Activated T-helper 1 cell treated with anti-CD3 and anti-CD28 coated beads, Interleukin-12 subunit alpha, Interleukin-12 subunit beta, Interleukin-2, Interleukin-4 antibody, amounts not matched to agents 30 ng/mL and 10 ng/mL and 1 ng/mL, durations not matched to agents 14 hours and 24 hours and 36 hours (primary cell): ENCODE results near the gene TMED1. TPM values are rescaled to one million over a fixed set of nuclear protein-coding genes. Genes with fewer than 3 reads are reported as not detected.
A peak's percentile ranks its signal among the peaks of the same experiment; 100 is the strongest.
"Not testable (repeated sequence)": the region's sequence is repeated elsewhere in the genome, so short reads cannot be mapped to it uniquely, and the experiment has no call there.

Experiments used
- DNase-seq: peaks from one replicate; pipeline ENCODE4 v3.0.0; 2021; ENCODE audit warnings: low spot score
- H3K27ac Mint-ChIP-seq: one replicate; pipeline ENCODE4 v1.8.0; 2021; ENCODE audit warnings: mild to moderate bottlenecking, mixed read lengths
- H3K27me3 Mint-ChIP-seq: one replicate; pipeline ENCODE4 v1.8.0; 2022; ENCODE audit warnings: mild to moderate bottlenecking, moderate library complexity, mixed read lengths; ENCODE audit not compliant: insufficient read depth
- H3K36me3 Mint-ChIP-seq: one replicate; pipeline ENCODE4 v1.8.0; 2021; ENCODE audit warnings: low read depth, mixed read lengths
- H3K4me1 Mint-ChIP-seq: one replicate; pipeline ENCODE4 v1.8.0; 2021; ENCODE audit warnings: low read depth, mixed read lengths
- H3K4me3 Mint-ChIP-seq: one replicate; pipeline ENCODE4 v1.8.0; 2021; ENCODE audit warnings: mild to moderate bottlenecking, moderate library complexity, mixed read lengths
- H3K9me3 Mint-ChIP-seq: one replicate; pipeline ENCODE4 v1.8.0; 2021; ENCODE audit warnings: mixed read lengths
- intact Hi-C: fragments of 100-400 bp; cut with micrococcal nuclease; formaldehyde crosslinking; loops from one replicate; pipeline ENCODE4 v1.15.1; 2024
- total RNA-seq: library from RNA; stranded (reverse); gene quantifications from 2 replicates; pipeline ENCODE4 v1.2.3, GENCODE V29; 2022

The TMED1 gene
- total RNA-seq, 1 donor from 2014 or later = 21.0 TPM

DNA sequence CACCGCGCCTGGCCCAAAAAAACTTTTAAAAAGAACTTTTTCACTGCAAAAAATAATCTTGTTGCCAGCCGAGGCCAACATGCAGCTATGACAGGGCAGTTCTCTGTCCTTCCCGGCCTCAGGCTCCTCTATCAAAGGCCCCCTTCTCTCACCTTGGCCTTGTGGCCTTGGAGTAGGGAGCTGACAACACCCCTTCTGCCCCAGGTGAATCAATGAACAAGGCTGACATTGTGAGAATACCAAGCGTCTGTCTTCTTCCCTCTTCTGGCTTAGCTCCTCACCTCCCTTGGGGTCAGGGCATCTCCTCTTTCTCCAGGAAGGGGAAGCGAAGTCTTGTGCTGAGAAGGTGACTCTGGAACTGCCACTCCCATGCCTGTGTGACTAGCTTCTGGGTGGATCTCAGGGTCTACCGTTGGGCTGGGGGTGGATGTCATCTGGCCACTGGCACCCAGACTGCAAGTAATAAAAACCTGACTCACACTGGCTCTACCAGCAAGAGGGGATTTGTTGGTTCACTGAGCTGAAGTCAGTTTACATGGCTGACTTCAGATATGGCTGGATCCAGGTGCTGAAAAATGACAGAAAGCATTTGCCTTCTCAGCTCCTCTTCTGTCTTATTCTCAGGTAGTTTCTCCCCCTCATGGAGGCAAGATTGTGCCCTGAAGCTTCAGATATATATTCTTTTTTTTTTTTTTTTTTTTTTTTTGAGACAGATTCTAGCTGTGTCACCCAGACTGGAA is 18.5 kb upstream of the TMED1 start:
- Mint-ChIP-seq H3K27me3 (no peaks in the 10 kb centered on the region), H3K4me3 (no peak overlapping the region), H3K9me3 (no peaks in the 10 kb centered on the region), H3K36me3 (no peaks in the 10 kb centered on the region), H3K27ac (peak overlapping the region; percentile 12), H3K4me1 (no peaks in the 10 kb centered on the region)
- no peak for DNase-seq
- intact Hi-C loops = no loop called here

DNA sequence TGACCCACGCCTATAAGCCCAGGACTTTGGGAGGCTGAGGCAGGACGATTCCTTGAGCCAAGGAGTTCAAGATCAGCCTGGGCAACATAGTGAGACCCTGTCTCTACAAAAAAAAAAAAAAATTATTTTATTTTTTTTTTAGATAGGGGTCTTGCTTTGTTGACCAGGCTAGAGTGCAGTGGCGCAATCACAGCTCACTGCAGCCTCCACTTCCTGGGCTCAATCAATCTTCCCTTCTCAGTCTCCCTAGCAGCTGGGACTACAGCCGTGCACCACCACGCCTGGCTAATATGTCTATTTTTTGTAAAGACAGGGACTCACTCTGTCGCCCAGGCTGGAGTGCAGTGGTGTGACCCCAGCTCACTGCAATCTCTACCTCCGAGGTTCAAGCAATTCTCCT is 16.9 kb upstream of the TMED1 start:
- no peaks in the 10 kb centered on the region for H3K9me3 Mint-ChIP-seq
- H3K4me3 Mint-ChIP-seq = no peak overlapping the region
- H3K27ac Mint-ChIP-seq = no peak overlapping the region
- no peak for DNase-seq
- H3K36me3 Mint-ChIP-seq = no peaks in the 10 kb centered on the region
- no peaks in the 10 kb centered on the region for H3K27me3 Mint-ChIP-seq
- intact Hi-C loops = no loop called here
- H3K4me1 Mint-ChIP-seq = peaks cover 7% of the 10 kb centered on the region

DNA sequence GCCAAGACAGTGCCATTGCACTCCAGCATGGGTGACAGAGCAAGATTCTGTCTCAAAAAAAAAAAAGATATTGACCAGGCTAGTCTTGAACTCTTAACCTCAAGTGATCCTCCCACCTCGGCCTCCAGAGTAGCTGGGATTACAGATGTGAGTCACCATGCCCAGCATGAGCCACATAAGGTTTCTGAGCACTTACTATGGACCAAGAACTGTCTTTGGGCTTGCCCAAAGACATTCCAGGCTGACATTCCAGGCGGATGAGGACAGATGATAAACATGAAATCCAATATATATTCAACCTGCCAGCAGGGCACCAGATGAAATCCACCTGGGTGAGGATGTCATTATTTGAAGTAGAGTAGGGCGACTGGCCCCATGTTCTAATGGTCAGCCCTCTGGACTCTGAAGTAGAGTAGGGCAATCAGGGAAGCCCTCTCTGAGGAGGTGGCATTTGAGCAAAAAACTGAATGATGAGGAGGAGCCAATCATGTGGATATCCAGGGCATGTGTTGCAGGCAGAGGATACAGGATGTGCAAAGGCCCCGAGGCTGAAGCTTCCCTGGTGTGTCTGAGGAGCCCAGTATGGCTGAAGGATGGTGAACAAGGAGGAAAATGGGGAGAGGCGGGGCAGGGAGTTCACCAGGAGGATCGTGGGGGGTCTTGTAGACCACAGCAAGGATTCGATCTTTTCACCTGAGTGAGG is 16.2 kb upstream of the TMED1 start:
- no peaks in the 10 kb centered on the region for H3K9me3 Mint-ChIP-seq
- no peaks in the 10 kb centered on the region for H3K27me3 Mint-ChIP-seq
- H3K4me1 Mint-ChIP-seq = peaks cover 7% of the 10 kb centered on the region
- intact Hi-C loops = no loop called here
- DNase-seq = no peak
- H3K27ac Mint-ChIP-seq = no peak overlapping the region
- H3K4me3 Mint-ChIP-seq = no peak overlapping the region
- H3K36me3 Mint-ChIP-seq = no peaks in the 10 kb centered on the region

GRCh38 chr19:10850631-10851030 is 14.6 kb upstream of the TMED1 start:
- Mint-ChIP-seq H3K27me3 (no peaks in the 10 kb centered on the region), H3K4me3 (no peak overlapping the region), H3K4me1 (peaks cover 7% of the 10 kb centered on the region), H3K9me3 (peaks cover 9% of the 10 kb centered on the region), H3K36me3 (peaks cover 3% of the 10 kb centered on the region), H3K27ac (no peak overlapping the region)
- intact Hi-C loops = no loop called here
- no peak for DNase-seq

DNA sequence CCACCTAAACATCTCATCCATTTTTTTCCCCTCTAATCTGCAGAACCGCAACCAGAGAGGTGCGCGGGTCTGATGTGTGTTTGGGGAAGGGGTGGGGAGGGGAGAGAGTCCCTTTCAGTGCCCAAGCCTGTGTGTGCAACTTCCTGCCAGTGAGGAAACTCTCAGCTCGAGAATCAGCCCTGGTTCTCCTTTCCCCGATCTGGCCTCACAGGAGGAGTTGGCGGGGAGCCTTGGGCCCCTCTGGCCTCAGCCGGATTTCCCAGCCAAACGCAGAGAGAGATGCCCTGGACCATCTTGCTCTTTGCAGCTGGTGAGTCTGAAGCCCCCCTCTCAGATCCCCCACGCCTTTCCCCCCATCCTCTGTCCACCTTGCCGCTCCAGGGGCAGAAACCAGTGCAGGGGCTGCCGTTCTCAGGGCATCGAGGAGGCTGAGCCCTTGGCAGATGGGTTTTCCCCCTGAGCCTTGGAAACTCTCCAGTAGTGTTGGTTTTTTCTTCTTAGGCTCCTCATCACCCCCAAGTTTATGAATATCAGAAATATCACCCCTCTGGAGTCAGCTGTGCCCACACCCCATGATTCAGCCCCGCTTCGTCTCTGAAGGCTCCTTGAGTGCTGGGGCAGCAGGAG is 12.3 kb upstream of the TMED1 start, which contains the start of gene C19orf38:
C19orf38 (plus strand) TSS at position 186 of the 627 bp plus-strand sequence; CDS start at position 280, 94 bp downstream.
- Mint-ChIP-seq H3K9me3 (peaks cover 13% of the 10 kb centered on the region), H3K36me3 (peaks cover 3% of the 10 kb centered on the region), H3K27me3 (no peaks in the 10 kb centered on the region), H3K4me1 (peaks cover 7% of the 10 kb centered on the region), H3K27ac (peak within 1 kb of the TSS; percentile 51), H3K4me3 (peak within 1 kb of the TSS; percentile 70)
- no peak for DNase-seq
- intact Hi-C loops = no loop called here

- peaks cover 7% of the 10 kb centered on the region for H3K4me1 Mint-ChIP-seq
- H3K27ac Mint-ChIP-seq = no peak overlapping the region
- intact Hi-C loops = no loop called here
- DNase-seq = no peak
- H3K9me3 Mint-ChIP-seq = peaks cover 13% of the 10 kb centered on the region
- no peak overlapping the region for H3K4me3 Mint-ChIP-seq
- peaks cover 3% of the 10 kb centered on the region for H3K36me3 Mint-ChIP-seq
- H3K27me3 Mint-ChIP-seq = no peaks in the 10 kb centered on the region
Measured at GRCh38 chr19:10846500-10847202, 10.6 kb upstream of the TMED1 start.

DNA sequence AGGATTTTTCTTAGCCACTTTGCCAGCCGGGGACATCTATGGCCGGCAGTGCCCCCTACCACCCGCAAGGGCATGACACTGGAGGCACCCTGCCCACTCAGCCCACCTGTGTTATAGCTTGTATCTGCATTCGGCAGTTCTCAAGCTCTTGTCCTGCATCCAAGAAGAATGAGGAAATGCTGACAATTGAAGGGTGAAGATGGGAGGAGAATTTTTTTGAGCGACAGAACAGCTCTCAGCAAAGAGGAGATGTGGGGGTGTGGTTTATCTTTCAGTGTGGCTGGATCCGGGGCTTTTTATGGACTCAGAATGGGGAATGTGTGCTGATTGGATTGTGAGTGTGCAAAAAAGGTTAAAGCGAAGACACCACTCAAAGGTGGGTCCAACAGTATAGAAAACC is 6.8 kb upstream of the TMED1 start:
- peaks cover 4% of the 10 kb centered on the region for H3K27me3 Mint-ChIP-seq
- H3K4me3 Mint-ChIP-seq = no peak overlapping the region
- H3K4me1 Mint-ChIP-seq = no peaks in the 10 kb centered on the region
- intact Hi-C loops = no loop called here
- peaks cover 3% of the 10 kb centered on the region for H3K36me3 Mint-ChIP-seq
- H3K9me3 Mint-ChIP-seq = peaks cover 13% of the 10 kb centered on the region
- H3K27ac Mint-ChIP-seq = no peak overlapping the region
- DNase-seq = no peak

DNA sequence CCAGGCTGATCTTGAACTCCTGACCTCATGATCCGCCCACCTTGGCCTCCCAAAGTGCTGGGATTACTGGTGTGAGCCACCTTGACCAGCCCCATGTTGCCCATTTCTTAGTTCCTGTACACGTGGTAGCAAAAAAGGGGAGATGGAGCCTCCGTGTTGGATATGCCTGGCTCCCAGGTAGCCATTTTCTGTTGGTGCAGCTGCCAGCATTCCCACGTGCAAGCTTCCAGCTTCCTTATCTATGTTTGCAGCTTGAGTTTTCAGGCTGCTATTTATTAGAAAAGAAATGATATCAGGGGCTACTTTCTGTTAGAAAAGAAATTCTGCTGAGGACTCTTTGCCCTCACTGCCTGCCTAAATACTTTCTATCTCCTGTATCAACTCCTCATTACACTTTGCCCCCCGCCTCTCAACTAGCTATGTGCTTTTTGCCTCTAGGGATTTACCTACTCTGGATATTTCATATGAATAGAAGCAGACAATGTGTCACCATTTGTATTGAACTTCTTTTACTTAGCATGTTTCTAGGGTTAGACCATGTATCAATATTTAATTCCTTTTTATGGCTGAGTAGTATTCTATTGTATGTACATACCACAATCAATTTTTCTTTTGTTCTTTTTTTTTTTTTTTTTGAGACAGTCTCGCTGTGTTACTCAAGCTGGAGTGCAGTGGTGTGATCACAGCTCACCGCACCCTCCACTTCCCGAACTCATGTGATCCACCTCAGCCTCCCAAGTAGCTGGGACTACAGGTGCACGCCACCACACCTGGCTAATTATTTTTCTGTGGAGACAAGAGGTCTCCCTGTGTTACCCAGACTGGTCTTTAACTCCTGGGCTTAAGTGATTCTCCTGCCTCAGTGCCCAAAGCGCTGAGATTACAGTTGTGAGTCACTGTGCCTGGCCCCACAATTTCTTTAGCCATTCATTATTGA is 3.4 kb upstream of the TMED1 start:
- Mint-ChIP-seq H3K4me3 (no peak overlapping the region), H3K27me3 (peaks cover 4% of the 10 kb centered on the region), H3K4me1 (peaks cover 15% of the 10 kb centered on the region), H3K9me3 (peaks cover 4% of the 10 kb centered on the region), H3K27ac (no peak overlapping the region), H3K36me3 (peaks cover 5% of the 10 kb centered on the region)
- DNase-seq = no peak
- intact Hi-C loops = no loop called here

DNA sequence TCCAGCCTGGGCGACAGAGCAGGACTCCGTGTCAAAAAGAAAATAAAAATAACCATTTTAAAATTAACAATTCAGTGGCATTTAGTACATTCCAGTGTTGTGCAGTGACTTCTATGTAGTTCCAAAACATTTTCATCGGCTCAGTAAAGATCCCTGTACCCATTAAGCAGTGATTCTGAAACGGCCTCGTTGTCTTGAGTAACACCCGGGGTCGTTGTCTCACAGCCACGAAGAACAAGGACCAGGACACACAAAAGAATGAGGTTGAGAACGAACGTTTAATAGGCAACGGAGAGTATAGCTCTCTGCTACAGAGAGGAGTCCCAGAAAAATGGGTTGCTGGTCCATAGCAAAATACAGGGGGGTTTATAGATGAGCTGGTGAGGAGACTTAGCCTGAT is 2.4 kb upstream of the TMED1 start:
- Mint-ChIP-seq H3K36me3 (peaks cover 5% of the 10 kb centered on the region), H3K4me1 (peaks cover 15% of the 10 kb centered on the region), H3K4me3 (no peak overlapping the region), H3K27me3 (peaks cover 4% of the 10 kb centered on the region), H3K27ac (no peak overlapping the region), H3K9me3 (peaks cover 4% of the 10 kb centered on the region)
- intact Hi-C loops = no loop called here
- DNase-seq = no peak

DNA sequence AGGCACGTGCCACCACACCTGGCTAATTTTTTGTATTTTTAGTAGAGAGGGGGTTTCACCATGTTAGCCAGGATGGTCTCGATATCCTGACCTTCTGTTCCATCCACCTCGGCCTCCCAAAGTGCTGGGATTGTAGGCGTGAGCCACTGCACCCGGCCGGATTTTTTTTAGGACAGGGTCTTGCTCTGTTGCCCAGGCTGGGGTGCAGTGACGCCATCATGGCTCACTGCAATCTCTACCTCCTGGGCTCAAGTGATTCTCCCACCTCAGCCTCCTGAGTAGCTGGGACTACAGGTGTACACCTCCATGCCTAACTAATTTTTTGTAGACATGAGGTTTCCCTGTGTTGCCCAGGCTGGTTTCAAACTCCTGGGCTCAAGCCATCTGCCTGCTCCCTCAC is 1.6 kb upstream of the TMED1 start:
- H3K4me1 Mint-ChIP-seq = peaks cover 15% of the 10 kb centered on the region
- H3K27ac Mint-ChIP-seq, intact Hi-C loops, H3K4me3 Mint-ChIP-seq, DNase-seq, H3K27me3 Mint-ChIP-seq, H3K9me3 Mint-ChIP-seq: not testable (repeated sequence)
- peaks cover 11% of the 10 kb centered on the region for H3K36me3 Mint-ChIP-seq

- H3K9me3 Mint-ChIP-seq = peaks cover 4% of the 10 kb centered on the region
- H3K27ac Mint-ChIP-seq = peak overlapping the region; percentile 99
- peak overlapping the region; percentile 92 for H3K4me3 Mint-ChIP-seq
- H3K4me1 Mint-ChIP-seq = peaks cover 15% of the 10 kb centered on the region
- peak; percentile 77 for DNase-seq
- intact Hi-C loops = loop anchor here (1.0 kb wide), 7 partner anchors 28 to 271 kb away; partner anchors contain the start of genes ILF3, TIMM29 and YIPF2
- H3K27me3 Mint-ChIP-seq = peaks cover 4% of the 10 kb centered on the region
- peaks cover 11% of the 10 kb centered on the region for H3K36me3 Mint-ChIP-seq
Measured at GRCh38 chr19:10836479-10837330, 693 bp upstream of the TMED1 start.
